ENCODE data around the gene KCNT2.

The KCNT2 gene

DNA sequence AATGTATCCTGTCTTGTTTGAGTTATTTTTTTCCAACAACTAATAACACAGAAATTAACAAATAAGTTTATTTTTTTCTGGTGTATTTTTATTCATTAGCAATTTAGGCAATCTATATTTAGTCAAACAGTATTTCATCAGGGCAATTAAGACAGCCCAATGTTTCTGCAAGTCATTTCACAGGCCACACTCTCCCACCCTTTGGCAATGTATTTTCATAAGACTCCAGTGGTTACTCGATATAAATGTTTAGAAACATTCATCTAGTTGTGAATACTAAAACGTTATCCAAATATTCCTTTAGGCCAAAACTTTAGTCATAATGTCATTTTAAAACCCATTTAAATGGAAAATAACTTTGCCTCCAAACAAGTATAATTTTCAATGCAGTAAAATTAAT lies 142.1 kb downstream of the KCNT2 start:
- TF ChIP-seq PAX5 (IDR thresholded peaks at IDR 0.05; ENCODE audit: insufficient read depth, low read length, severe bottlenecking) (no peak), SPI1 (IDR thresholded peaks at IDR 0.05; ENCODE audit: low read depth, low read length) (no peak), POLR2AphosphoS5 (IDR thresholded peaks at IDR 0.05; ENCODE audit: low read depth, low read length) (no peak), TAF1 (IDR thresholded peaks at IDR 0.05; ENCODE audit: low read depth, low read length) (no peak), POU2F2 (IDR thresholded peaks at IDR 0.05; ENCODE audit: low read depth, low read length) (no peak), POLR2A (IDR thresholded peaks at IDR 0.05; ENCODE audit: low read depth, low read length) (no peak)

GRCh38 chr1:196464480-196464941 lies 143.7 kb downstream of the KCNT2 start:
- no peak for DNase-seq (ENCODE audit: insufficient read length, low spot score)

More for the DNA sequence above, 142.1 kb downstream of the KCNT2 start:
- no peak for DNase-seq (ENCODE audit: insufficient read length, low spot score)
- FAIRE-seq, result no peak

GRCh38 chr1:196462086-196462485 lies 146.2 kb downstream of the KCNT2 start:
- TF ChIP-seq POU2F2 (IDR thresholded peaks at IDR 0.05; ENCODE audit: low read depth, low read length), result no peak
- no peak for TF ChIP-seq TAF1 (IDR thresholded peaks at IDR 0.05; ENCODE audit: low read depth, low read length)
- no peak for TF ChIP-seq POLR2AphosphoS5 (IDR thresholded peaks at IDR 0.05; ENCODE audit: low read depth, low read length)
- no peak for TF ChIP-seq PAX5 (IDR thresholded peaks at IDR 0.05; ENCODE audit: insufficient read depth, low read length, severe bottlenecking)
- no peak for TF ChIP-seq SPI1 (IDR thresholded peaks at IDR 0.05; ENCODE audit: low read depth, low read length)
- no peak for TF ChIP-seq POLR2A (IDR thresholded peaks at IDR 0.05; ENCODE audit: low read depth, low read length)
- DNase-seq (ENCODE audit: insufficient read length, low spot score) (no peak), FAIRE-seq (no peak)

More at GRCh38 chr1:196464480-196464941, 143.7 kb downstream of the KCNT2 start:
- no peak for FAIRE-seq
- TF ChIP-seq PAX5 (IDR thresholded peaks at IDR 0.05; ENCODE audit: insufficient read depth, low read length, severe bottlenecking) (no peak), POLR2A (IDR thresholded peaks at IDR 0.05; ENCODE audit: low read depth, low read length) (no peak), POU2F2 (IDR thresholded peaks at IDR 0.05; ENCODE audit: low read depth, low read length) (no peak), SPI1 (IDR thresholded peaks at IDR 0.05; ENCODE audit: low read depth, low read length) (no peak)

- TF ChIP-seq PAX5 (IDR thresholded peaks at IDR 0.05; ENCODE audit: insufficient read depth, low read length, severe bottlenecking), result no peak
- no peak for TF ChIP-seq POLR2AphosphoS5 (IDR thresholded peaks at IDR 0.05; ENCODE audit: low read depth, low read length)
- no peak for TF ChIP-seq POLR2A (IDR thresholded peaks at IDR 0.05; ENCODE audit: low read depth, low read length)
- DNase-seq (ENCODE audit: insufficient read length, low spot score) (no peak), FAIRE-seq (no peak)
Observed at GRCh38 chr1:196461521-196461920, 146.7 kb downstream of the KCNT2 start.

GRCh38 chr1:196459383-196459782 lies 148.9 kb downstream of the KCNT2 start:
- TF ChIP-seq POLR2AphosphoS5 (IDR thresholded peaks at IDR 0.05; ENCODE audit: low read depth, low read length) (no peak), PAX5 (IDR thresholded peaks at IDR 0.05; ENCODE audit: insufficient read depth, low read length, severe bottlenecking) (no peak), POLR2A (IDR thresholded peaks at IDR 0.05; ENCODE audit: low read depth, low read length) (no peak), POU2F2 (IDR thresholded peaks at IDR 0.05; ENCODE audit: low read depth, low read length) (no peak), TAF1 (IDR thresholded peaks at IDR 0.05; ENCODE audit: low read depth, low read length) (no peak), SPI1 (IDR thresholded peaks at IDR 0.05; ENCODE audit: low read depth, low read length) (no peak)

GRCh38 chr1:196454792-196455191 lies 153.4 kb downstream of the KCNT2 start:
- FAIRE-seq, result no peak
- TF ChIP-seq PAX5 (IDR thresholded peaks at IDR 0.05; ENCODE audit: insufficient read depth, low read length, severe bottlenecking) (no peak), SPI1 (IDR thresholded peaks at IDR 0.05; ENCODE audit: low read depth, low read length) (no peak), POU2F2 (IDR thresholded peaks at IDR 0.05; ENCODE audit: low read depth, low read length) (no peak), TAF1 (IDR thresholded peaks at IDR 0.05; ENCODE audit: low read depth, low read length) (no peak), POLR2AphosphoS5 (IDR thresholded peaks at IDR 0.05; ENCODE audit: low read depth, low read length) (no peak), POLR2A (IDR thresholded peaks at IDR 0.05; ENCODE audit: low read depth, low read length) (no peak)

More at GRCh38 chr1:196459383-196459782, 148.9 kb downstream of the KCNT2 start:
- FAIRE-seq (no peak), DNase-seq (ENCODE audit: insufficient read length, low spot score) (no peak)

DNA sequence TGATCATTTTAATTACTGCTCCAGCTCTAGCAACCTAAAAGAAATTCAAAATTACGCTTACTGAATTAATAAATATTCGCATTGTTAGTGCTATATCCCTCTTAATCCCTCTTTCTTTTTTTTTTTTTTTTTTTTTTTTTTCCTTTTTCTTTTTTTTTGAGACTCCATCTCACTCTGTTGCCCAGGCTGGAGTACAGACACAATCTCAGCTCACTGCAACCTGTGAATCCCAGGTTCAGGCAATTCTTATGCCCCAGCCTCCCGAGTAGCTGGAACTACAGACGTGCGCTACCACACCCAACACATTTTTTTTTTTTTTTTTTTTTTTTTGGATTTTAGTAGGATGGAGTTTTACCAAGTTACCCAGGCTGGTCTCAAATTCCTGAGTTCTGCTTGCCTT lies 157.1 kb downstream of the KCNT2 start:
- DNase-seq (ENCODE audit: insufficient read length, low spot score) (no peak), FAIRE-seq (no peak)
- TF ChIP-seq TAF1 (IDR thresholded peaks at IDR 0.05; ENCODE audit: low read depth, low read length) (no peak), POLR2AphosphoS5 (IDR thresholded peaks at IDR 0.05; ENCODE audit: low read depth, low read length) (no peak), POLR2A (IDR thresholded peaks at IDR 0.05; ENCODE audit: low read depth, low read length) (no peak), POU2F2 (IDR thresholded peaks at IDR 0.05; ENCODE audit: low read depth, low read length) (no peak), PAX5 (IDR thresholded peaks at IDR 0.05; ENCODE audit: insufficient read depth, low read length, severe bottlenecking) (no peak), SPI1 (IDR thresholded peaks at IDR 0.05; ENCODE audit: low read depth, low read length) (no peak)

More at GRCh38 chr1:196454792-196455191, 153.4 kb downstream of the KCNT2 start:
- no peak for DNase-seq (ENCODE audit: insufficient read length, low spot score)

DNA sequence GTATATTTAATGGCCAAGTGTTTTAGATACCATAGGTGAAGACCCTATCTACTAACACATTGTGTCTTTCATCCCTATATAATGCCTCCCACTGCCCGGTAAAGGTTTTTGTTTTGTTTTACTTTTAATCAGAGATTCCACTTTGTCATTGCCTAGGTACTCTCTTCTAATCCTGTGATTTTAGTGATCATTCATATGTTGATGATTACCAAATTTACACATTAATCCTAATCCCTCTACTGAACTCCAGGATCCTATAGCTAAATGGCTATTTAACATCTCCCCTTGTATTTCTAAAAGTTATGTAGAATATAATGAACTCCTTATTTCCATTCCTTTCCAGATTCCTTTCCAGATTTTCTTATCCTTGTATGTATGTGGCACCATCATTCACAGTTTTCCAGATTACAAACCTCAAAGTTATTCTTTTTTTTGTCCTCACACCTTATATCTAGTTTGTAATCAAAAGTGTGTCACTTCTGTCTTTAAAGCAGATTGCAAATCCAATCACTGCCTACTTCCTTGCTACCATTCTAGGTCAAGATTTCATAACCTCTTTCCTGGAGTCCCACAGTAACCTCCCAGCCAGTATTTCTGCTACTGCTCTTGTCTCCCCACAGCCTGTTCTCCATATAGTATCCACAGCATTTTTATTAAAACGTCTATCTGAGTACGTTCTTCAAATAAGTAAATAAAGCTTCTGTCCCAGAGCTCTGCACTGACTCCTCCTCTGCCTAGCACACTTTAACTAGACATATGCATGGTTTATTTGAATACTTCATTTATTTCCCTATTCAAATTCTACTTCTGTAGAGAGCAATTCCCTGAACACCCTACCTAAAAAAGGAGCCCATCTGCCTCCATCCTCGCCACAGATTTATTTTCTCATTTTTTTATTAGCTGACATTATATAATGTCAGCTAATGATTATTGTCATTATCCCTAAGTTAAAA lies 157.8 kb downstream of the KCNT2 start:
- FAIRE-seq (no peak), DNase-seq (ENCODE audit: insufficient read length, low spot score) (no peak)
- no peak for TF ChIP-seq PAX5 (IDR thresholded peaks at IDR 0.05; ENCODE audit: insufficient read depth, low read length, severe bottlenecking)
- TF ChIP-seq POLR2A (IDR thresholded peaks at IDR 0.05; ENCODE audit: low read depth, low read length), result no peak
- no peak for TF ChIP-seq POU2F2 (IDR thresholded peaks at IDR 0.05; ENCODE audit: low read depth, low read length)
- no peak for TF ChIP-seq SPI1 (IDR thresholded peaks at IDR 0.05; ENCODE audit: low read depth, low read length)
- no peak for TF ChIP-seq TAF1 (IDR thresholded peaks at IDR 0.05; ENCODE audit: low read depth, low read length)
- TF ChIP-seq POLR2AphosphoS5 (IDR thresholded peaks at IDR 0.05; ENCODE audit: low read depth, low read length), result no peak

DNA sequence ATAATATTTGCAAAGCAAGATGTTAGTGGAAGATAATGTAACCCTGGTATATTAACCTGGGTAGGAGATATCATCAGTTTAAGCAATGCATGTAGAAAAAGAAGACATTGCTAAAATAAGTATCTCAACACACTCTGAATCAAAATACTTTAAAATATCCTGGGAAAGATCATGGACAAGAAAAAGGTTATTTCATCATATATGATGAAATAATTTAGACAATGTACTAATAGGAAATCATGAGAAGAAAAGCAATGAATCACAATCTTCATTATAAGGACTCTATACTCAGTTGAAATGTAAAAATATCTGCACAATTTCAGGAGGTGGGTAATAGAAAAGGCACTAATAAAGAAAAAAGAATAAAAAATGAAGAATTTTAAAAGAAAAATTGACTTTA lies 158.8 kb downstream of the KCNT2 start:
- DNase-seq (ENCODE audit: insufficient read length, low spot score) (no peak), FAIRE-seq (no peak)
- TF ChIP-seq POLR2AphosphoS5 (IDR thresholded peaks at IDR 0.05; ENCODE audit: low read depth, low read length), result no peak

DNA sequence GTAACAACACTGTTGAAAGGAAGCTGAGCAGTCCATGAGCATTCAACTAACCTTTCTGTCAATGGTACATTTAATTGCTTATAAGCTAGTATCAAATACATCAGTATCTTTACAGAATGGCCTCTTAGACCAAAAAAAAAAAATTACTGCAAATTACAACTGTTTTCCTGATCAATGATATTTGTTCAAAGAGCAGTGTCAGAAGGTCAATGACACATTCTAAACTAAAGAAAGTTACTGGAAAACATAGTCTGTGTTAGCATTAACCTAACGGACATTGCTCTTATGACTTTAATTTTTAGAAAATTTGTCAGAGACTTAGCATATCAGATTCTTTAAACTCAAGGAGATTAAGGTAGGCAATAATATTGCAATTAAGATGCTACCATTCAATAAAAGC lies 162.5 kb downstream of the KCNT2 start:
- DNase-seq (ENCODE audit: insufficient read length, low spot score), result no peak
- no peak for FAIRE-seq
- TF ChIP-seq POLR2AphosphoS5 (IDR thresholded peaks at IDR 0.05; ENCODE audit: low read depth, low read length) (no peak), PAX5 (IDR thresholded peaks at IDR 0.05; ENCODE audit: insufficient read depth, low read length, severe bottlenecking) (no peak)
